Effector CD8-positive, alpha-beta T cell (primary cell): Measurements from ENCODE around the gene CKS1B.
"Not testable (repeated sequence)": the region's sequence is repeated elsewhere in the genome, so short reads cannot be mapped to it uniquely, and the experiment has no call there.

Experiments
- DNase-seq: peaks from one replicate; lab custom pipeline; 2025; lab: John Stamatoyannopoulos, UW

Gene CKS1B

DNA sequence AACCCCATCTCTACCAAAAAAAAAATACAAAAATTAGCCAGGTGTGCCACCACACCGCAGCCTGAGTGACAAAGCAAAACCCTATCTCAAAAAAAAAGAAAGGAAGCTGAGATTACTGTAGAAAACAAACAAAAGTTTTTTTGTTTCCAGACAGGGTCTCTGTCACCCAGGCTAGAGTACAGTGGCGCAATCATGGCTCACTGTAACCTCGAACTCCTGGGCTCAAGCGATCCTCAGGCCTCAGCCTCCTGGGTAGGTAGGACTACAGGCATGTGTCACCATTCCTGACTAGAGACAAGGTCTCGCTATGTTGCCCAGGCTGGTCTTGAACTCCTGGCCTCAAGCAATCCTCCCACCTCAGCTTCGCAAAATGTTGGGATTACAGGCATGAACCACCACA, 10.1 kb upstream of the CKS1B start:
- no peak for DNase-seq

DNA sequence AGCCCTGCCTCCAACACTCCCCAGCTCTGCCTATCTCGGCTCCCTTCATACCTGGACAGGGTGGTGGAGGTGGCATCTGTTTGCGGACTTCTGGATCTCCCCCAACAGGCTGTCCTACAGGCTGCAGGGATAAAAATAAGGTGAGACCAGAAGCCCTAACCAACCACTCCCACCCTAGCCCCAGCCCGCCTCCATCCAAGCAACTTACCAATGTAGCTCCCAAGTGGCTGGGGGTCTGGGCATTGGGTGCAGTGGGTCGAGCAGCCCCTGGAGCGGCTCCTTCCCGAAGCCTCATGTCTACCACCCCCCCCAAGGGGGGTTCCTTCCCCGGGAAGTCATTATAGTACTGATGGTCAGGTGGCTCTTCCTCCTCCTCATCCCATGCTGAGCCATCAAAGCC, 8.4 kb upstream of the CKS1B start:
- no peak for DNase-seq

DNA sequence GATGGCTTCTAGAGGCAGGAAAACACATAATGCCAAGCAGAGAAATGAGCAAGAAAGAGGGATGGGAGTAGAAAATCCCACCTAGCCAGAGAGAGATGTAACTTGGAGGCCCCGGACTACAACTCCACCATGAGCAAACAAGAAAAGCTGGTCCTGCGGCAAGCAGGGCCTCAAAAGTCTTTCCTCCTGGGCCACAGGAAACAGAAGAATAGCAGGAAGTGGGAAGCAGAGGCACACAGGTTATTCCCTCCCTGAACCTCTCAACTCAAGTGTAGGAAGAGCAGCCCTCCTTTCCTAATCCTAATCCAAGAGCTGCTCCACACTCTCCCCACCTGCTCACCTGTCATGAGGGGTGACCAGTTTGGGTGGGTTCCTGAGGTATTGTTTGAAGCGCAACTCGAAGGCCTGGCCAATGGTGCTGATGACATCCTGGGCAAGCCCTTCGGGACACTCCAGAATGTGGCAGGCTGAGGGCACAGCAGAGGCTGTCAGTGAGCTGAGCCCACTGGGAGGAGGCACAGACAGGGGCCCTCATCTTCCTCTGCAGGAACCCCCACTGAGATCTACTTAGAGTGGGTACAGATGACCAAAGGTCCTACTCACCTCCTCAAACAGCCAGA, 7.0 kb upstream of the CKS1B start:
- no peak for DNase-seq

DNA sequence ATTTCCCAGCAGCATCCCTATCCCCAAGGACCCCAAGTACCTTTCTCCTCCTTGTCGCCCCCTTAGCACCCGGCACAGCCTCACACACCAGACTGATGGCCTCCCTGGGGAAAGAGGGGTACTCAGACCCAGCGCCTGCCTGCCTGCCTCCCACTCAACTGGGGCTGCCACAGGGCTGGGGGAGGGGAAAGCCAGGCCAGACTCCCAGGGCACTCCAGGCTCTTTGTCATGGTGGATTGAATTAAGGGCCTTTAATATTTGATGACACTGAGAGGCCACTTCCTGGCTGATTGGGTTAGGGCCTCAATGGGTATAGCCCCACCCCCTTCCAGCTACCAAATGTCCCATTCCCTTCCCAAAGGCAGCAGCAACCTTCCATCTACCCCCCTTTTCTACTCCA, 5.8 kb upstream of the CKS1B start:
- no peak for DNase-seq

DNA sequence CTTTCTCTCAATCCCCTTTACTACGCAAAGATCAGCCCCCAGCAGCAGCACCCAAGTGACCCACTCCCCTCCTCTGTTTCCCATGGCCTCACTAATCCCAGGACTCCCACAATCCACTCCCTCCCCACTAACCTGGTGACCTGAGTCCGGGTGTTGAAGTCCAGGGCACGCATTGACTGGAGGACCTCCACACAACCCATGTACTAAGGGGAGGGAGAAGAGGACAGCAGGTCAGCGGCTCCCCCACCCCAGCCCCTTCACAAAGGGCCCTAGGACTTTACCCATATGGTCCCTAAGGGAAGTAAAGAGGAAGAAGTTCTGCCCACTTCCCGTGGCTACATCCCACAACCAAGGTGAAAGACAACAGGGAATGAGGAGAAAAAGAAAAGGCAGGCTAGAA, 5.2 kb upstream of the CKS1B start:
- no peak for DNase-seq

DNA sequence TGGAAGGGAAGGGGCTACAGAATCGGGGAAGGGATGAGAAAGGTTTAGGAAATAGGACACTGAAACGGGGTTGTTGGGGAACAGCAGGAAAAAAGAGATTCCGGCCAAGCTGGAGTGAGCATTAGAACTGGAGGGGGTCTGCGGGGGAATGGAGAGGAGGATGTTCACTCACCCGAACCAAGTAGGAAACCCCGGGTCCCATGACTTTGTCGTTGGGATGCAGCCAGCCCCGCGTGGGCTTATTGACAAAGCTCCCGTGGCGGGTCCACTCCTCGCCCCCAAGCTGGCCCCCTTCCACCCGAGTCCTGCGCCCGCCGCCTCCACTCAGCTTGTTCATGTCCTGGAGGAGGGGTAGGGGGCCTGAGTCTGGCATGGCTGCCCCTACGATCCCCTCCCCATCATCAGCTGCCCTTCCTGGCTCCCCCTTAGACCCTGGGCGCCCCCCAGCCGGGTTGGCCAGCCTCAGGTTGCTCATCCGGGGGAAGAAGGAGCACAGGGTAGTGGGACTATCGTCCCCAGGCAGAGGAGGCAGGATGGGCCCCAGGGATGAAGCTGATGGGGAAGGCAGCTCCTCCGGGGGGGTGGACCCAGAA, 4.5 kb upstream of the CKS1B start:
- no peak for DNase-seq

DNA sequence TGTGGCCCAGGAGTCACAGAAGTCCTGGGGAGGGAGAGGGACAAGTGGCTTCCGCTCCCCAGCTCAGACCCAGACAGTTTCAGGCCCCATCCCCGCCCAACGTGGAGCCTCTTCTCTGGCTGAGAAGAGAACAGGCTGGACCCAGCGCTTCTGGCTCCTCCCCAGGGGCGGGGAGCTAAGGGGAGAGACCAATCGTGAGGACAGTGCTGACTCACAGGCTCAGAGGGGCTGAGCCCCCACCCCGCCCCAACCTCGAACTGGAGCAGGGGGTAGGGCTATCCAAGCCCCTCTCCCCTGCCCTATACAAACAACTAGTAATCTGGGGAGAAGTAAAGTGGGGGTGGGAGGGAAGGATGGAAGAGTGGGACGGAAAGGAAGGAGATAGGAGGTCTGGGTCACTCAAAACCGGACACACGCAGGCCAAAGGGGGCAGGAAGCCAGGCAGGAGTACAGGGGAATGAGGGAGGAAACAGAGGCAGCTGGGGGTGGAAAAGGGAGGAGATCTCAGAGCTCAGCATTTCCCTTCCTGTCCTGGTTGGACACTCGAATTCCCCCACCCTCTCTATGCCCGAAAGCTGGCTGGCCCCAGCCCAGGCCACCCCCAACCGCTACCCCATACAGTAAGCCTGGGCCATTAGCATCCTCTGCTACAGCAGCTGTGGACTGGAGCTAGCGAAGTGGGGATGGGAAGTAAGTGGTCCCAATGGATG, 3.7 kb upstream of the CKS1B start, which contains the start of gene SHC1:
Gene SHC1, minus strand, starts transcription at position 117 of the 710 bp plus-strand sequence. CDS start 221 bp downstream, outside the sequence.
- DNase-seq: no peak

DNA sequence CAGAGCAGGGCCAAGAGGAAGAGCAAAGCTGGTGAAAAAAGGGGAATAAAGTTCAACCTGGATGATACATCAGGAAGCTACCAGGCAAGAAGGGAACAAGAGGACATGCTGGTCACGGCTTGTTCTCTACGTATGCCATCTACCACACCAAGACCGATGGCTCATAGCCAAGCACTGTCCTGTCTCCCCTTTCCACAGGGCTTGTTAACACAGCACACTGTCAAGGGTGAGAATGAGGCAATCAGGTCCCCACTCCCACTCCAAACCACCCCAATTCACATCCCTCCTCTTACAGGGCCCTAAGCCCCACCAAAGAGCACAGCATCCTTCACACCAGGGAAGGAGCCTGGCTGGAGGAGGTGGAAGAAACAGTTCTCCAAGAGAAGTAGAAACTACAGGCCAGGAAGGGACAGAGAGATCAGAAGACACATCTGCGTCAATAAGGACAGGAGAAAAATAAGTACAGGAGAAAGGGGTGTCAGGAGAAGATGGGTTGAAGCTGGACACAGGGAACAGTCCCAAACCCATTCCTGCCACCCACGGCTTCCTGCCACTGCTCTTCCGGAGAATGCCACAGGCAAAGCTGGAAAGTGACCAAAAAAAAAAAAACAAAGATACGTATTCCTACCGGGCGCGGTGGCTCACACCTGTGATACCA, 3.0 kb upstream of the CKS1B start:
- no peak for DNase-seq

DNA sequence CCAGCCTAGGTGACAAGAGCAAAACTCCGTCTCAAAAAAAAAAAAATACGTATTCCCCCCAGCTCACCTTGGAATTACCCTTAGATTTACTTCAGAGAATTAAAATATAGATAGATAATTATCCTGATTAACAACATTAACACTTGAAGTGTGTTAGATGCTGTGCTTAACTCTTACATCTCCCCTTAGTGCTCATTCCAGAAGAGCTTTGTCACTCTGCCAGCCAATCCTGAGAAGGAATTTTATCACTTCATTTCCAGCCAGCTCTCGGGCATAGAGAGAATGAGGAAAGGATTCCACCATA, 2.3 kb upstream of the CKS1B start:
- no peak for DNase-seq

DNA sequence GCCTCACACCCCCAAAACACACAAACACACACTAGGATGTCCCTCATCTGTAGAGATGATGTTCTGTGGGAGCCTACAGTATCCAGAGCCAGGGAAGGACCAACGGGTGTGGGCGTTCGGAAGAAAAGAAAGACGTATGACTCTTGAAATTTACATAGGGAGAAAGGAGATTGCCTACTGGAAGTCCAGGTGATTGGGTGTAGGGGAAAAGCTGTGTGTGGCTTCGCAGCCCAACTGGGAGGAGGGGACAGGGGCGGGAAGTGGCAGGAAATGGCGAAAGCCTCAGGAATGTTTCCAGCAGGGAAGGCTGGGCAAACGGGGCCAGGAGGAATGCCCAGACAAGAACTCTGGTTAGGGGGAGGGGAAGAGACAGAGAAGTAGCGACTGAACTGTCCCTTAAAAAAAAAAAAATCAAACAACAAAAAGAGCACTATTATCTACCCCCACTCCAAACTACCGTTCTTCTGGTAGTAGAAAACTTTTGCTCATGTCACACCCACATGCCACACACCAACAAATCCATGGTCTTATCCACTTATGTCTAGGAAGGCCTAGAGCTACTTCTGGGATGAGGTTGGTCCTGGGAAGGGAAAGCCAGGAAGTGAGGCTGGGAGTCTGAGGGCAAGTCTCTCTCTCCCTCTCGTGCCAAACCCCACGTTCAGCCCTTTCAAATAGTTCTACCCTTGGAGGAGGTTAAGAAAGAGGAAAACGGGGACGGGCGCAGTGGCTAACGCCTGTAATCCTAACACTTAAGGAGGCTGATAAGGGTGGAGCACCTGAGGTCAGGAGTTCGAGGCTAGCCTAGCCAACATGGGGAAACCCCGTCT, 1.8 kb upstream of the CKS1B start:
- no peak for DNase-seq

DNA sequence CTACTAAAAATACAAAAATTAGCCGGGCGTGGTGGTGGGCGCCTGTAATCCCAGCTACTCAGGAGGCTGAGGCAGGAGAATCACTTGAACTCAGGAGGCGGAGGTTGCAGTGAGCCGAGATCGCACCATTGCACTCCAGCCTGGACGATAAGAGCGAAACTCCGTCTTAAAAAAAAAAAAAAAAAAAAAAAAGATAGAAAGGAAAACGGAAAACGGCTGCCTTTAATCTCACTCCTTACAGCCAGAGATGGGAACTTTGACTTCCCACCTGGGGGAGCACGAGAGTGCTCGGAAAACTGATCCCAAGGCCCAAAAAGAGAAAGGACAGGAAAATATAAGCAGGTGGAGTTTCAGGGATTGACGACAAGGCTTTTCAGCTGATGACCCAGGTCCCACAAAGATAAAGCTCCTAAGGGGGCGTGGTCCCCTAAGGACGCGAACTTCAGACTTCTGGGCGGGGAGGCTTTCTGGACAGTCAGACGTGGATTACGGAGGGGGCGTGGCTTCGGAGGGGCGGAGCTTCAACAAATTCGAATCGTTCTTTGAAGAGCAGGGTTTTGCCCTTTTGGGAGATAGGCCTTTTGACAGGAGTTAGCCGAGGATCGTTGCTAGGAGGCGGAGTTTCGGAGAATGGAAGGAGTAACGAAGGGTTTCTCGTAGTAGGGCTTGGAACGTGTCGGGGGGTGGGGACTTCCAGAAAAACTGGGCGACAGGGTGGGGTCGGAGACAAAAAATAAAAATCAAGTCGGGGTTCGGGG, 958 bp upstream of the CKS1B start:
- DNase-seq: peak; percentile 85

DNA sequence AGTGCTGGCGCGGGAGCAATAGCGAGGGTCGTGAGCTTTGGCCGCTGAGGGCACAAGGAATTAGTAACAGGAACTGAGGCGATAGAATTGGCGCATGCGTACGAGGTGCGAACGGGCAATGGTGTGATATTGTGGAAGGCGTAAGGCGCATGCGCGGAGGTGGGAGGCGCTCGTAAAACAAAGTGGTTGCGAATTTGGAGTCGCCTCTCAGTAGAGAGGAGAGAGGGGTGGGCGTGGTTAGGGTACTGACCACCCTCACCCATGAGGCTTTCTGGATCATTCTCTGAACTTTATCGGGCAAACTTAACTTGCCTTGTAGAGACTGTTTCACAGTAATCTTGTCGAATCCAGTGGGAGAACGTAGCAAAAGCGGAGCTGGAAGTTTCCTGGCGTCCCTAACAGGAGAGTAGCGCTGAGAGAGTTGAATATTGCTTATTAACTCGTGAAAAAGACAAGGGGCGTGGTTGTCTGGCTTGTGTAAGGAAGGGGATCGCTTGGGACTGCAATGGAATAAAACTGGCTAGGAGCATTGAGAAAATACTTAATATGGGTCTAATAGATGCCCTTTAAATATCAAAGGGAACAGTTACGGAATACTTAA, 427 bp downstream of the CKS1B start:
- DNase-seq: peak; percentile 92

DNA sequence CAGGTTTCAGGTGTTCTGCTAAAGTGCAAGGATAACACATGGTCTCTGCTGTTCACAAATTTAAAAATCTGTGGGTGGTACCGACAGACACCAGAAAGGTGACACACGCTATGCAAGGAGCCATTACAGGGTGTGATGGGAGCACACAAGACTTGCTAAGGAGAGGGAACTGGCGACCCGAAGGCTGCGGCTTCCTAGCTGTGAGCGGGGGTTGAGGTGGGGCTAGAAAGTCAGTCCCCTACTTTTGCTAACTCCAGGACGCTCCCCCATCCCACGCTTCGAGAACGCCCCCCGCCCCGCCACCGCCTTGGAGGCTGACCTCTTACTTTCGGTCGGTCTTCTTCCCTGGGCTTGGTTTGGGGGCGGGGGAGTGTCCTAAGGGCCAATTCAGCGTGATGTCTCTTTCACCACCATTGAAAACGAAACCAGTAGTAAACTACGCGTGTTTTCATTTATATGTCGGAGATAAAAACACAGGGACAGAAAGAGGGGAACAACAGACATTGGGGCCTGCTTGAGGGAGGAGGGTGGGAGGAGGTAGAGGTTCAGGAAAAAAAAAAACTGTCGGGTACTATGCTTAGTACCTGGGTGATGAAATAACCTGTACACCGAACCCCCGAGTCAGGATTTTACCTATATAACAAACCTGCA, 1.1 kb downstream of the CKS1B start:
- DNase-seq: no peak

DNA sequence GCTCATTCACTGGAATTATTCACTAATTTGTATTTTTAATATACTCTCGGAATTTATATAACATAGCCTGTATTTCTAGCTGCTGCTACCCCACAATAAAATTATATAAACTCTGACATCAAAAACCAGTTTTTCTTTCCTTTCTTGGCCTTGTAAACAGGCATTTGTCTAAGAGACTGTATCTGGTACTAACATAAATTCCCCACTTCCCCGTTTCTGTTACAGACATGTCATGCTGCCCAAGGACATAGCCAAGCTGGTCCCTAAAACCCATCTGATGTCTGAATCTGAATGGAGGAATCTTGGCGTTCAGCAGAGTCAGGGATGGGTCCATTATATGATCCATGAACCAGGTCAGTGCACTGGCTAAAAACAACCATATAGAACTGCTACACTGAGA, 3.3 kb downstream of the CKS1B start:
- not testable (repeated sequence) for DNase-seq

DNA sequence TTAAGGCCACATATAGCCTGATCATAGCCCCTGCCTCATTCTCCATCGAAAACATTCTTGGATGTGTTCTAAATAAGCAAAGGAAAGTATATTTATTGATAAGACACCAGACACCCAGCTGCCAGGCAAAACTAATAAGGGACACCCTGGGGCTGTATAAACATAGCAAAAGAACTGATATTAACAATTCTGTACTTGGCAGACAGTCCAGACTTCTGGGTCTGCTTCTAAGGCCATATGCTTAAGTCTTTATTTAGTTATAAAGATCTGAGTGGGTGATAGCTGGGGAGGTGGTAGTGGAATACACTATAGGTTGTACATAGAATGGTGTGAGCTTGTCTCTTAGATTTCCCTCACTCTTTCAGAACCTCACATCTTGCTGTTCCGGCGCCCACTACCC, 3.9 kb downstream of the CKS1B start:
- no peak for DNase-seq

DNA sequence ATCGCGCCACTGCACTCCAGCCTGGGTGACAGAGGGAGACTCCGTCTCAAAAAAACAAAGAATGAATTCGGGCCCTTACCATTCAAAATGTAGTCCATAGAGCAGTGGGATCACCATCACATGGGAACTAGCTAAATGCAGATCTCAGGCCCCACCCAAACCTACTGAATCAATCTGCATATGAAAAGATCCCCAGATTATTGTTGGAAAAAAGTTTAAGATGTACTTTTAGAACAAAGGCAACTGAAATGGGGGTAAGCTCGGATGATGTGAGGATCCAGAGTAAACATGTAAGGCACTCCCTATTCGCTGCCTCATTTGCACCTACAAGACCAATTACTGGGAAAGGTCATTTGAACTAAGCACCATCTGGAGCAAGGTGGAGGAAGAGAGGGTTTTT, 7.9 kb downstream of the CKS1B start:
- DNase-seq: no peak

DNA sequence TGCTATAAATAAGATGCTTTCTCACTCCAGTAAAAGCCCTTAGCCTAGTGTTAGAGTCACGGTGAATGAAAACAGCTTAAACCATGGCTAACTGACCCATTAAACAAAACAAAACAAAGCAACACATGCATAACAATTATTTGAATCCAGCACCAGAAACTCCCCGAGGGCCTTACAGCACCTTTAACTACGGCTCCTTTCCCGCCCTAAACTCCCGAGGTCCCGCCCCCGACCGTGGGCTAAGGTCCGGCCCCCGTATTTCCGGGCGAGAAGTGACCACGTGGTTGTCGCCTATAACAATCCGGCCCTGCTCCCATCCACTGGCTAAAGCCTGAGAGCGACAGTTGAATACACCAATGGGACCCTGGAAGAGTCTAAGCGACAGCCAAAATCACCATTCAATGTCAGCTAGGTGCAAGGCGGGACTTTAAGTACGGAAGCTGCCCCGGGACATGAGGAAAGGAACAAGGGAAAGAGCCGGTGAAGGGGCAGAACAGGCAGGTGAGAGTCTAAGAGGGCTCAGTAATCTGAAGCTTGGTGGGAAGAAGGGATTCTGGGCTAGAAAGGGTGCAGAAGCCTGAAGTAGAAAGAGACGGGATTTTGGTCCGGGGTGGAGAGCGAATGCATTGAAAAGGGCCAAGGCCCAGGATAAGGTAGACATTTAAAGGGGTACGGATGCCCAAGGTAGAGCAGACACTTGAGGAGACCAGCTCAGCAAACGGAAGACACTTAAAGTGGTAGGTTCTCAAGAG, 8.6 kb downstream of the CKS1B start, which contains the start of gene FLAD1:
Gene FLAD1, plus strand, starts transcription at position 448 of the 752 bp plus-strand sequence. CDS start 351 bp downstream, outside the sequence.
- peak; percentile 92 for DNase-seq

DNA sequence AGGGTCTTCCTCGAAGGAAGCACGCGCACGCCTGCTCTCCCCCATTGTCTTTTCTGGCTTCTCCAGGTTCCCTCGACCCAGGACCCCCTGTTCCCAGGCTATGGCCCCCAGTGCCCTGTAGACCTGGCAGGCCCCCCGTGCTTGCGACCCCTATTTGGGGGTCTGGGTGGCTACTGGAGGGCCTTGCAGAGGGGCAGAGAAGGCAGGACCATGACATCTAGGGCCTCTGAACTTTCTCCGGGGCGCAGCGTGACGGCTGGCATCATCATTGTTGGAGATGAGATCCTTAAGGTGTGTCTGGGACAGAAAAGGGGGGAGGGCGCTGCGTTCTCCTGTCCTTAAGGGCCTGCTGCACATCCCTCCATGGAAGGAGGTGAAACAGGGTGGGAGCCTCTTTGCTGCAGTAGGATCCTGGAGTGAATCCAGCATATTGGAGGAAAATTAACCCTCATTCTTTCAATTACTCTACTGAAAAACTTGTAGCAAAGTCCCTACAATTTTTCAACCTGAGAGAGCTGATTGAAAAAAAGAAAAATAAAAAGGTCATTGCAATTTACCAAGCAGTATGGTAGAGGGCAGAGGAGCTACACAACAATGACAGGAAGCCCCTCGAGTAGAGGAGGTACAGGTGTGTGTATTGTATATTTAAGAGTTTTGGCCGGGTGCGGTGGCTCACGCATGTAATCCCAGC, 9.4 kb downstream of the CKS1B start:
- DNase-seq: no peak

DNA sequence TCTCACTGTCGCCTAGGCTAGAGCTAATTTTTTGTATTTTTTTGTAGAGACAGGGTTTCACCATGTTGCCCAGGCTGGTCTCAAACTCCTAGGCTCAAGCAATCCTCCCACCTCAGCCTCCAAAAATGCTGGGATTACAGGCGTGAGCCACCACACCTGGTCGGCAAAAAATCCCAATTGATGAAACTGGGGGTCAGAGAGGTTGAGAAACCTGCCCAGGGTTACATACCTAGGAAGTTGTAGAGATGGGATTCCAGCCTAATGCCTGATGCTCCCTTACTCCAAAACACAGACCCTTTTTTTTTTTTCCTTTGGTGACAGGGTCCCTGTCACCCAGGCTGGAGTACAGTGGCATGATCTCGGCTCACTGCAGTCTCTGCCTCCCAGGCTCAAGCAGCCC, 12.3 kb downstream of the CKS1B start:
- not testable (repeated sequence) for DNase-seq
